HepG2 (cell line): ENCODE measurements around the gene DSTYK. TPM values are rescaled to one million over a fixed set of nuclear protein-coding genes. Genes with fewer than 3 reads are reported as not detected.

ENCODE experiments used
- CREB1 ChIP-seq, 2 experiments: fragments of 450-650 bp in 1 of 2; IDR thresholded peaks; 2 replicates each; pipeline ENCODE4 v1.6.1; 2016 to 2017; ENCODE audit warnings: control low read depth in 1 of 2, mild to moderate bottlenecking in 1 of 2, missing compliant biosample characterization in 1 of 2, missing genetic modification characterization in 1 of 2
- GFI1 ChIP-seq: sonication (generic); formaldehyde crosslinking; IDR thresholded peaks from 2 replicates; pipeline ENCODE4 v1.5.0; 2020; ENCODE audit warnings: missing genetic modification reagents, mild to moderate bottlenecking, borderline replicate concordance
- GZF1 ChIP-seq: sonication (generic); formaldehyde crosslinking; IDR thresholded peaks from 2 replicates; pipeline ENCODE4 v1.5.1; 2020; ENCODE audit warnings: mild to moderate bottlenecking, missing genetic modification reagents
- HNRNPL ChIP-seq: fragments of 200-400 bp; formaldehyde crosslinking; IDR thresholded peaks from 2 replicates; pipeline ENCODE4 v1.6.1; 2017; ENCODE audit warnings: mild to moderate bottlenecking, low read depth, low read length
- JARID2 ChIP-seq: sonication (generic); formaldehyde crosslinking; IDR thresholded peaks from 2 replicates; pipeline ENCODE4 v1.8.1; 2023; ENCODE audit warnings: missing genetic modification reagents, inconsistent platforms; ENCODE audit not compliant: insufficient replicate concordance
- JUND ChIP-seq: sonication (generic); formaldehyde crosslinking; IDR thresholded peaks from 2 replicates; pipeline ENCODE4 v1.8.0; 2022; ENCODE audit warnings: mild to moderate bottlenecking, missing genetic modification reagents
- ONECUT2 ChIP-seq: sonication (generic); formaldehyde crosslinking; IDR thresholded peaks from 2 replicates; pipeline ENCODE4 v1.4.0; 2020; ENCODE audit warnings: missing genetic modification reagents
- SAFB2 ChIP-seq: sonication (generic); formaldehyde crosslinking; IDR thresholded peaks from 2 replicates; pipeline ENCODE4 v1.5.1; 2020; ENCODE audit warnings: missing genetic modification reagents, low read depth, mild to moderate bottlenecking, borderline replicate concordance
- SNRNP70 ChIP-seq: fragments of 200-400 bp; formaldehyde crosslinking; IDR thresholded peaks from 2 replicates; pipeline ENCODE4 v1.6.1; 2017; ENCODE audit warnings: mild to moderate bottlenecking, low read depth, low read length, moderate library complexity
- ZC3H13 ChIP-seq: sonication (generic); formaldehyde crosslinking; IDR thresholded peaks from 2 replicates; pipeline ENCODE4 v1.8.1; 2023; ENCODE audit warnings: mild to moderate bottlenecking, missing genetic modification reagents, moderate library complexity
- ZEB1 ChIP-seq: IDR thresholded peaks from 2 replicates; pipeline ENCODE4 v1.6.1; 2012; ENCODE audit warnings: mild to moderate bottlenecking, low read depth, inconsistent platforms; ENCODE audit not compliant: insufficient replicate concordance
- ZFP62 ChIP-seq: sonication (generic); formaldehyde crosslinking; IDR thresholded peaks from 2 replicates; pipeline ENCODE4 v1.4.0; 2020; ENCODE audit warnings: missing genetic modification reagents
- ZNF101 ChIP-seq: sonication (generic); formaldehyde crosslinking; IDR thresholded peaks from 2 replicates; pipeline ENCODE4 v1.4.0; 2020; ENCODE audit warnings: mild to moderate bottlenecking, low read depth, missing genetic modification reagents, borderline replicate concordance
- ZNF333 ChIP-seq: sonication (generic); formaldehyde crosslinking; IDR thresholded peaks from 2 replicates; pipeline ENCODE4 v1.4.0; 2020; ENCODE audit warnings: mild to moderate bottlenecking, missing genetic modification reagents, borderline replicate concordance
- ZNF337 ChIP-seq: sonication (generic); formaldehyde crosslinking; IDR thresholded peaks from 2 replicates; pipeline ENCODE4 v1.5.1; 2020; ENCODE audit warnings: missing genetic modification reagents, low read depth, mild to moderate bottlenecking, borderline replicate concordance
- ZNF598 ChIP-seq: sonication (generic); formaldehyde crosslinking; IDR thresholded peaks from 2 replicates; pipeline ENCODE4 v1.5.1; 2020; ENCODE audit warnings: mild to moderate bottlenecking, missing genetic modification reagents, borderline replicate concordance
- ZNF616 ChIP-seq: sonication (generic); formaldehyde crosslinking; IDR thresholded peaks from 2 replicates; pipeline ENCODE4 v1.5.0; 2020; ENCODE audit warnings: low read depth, mild to moderate bottlenecking, missing genetic modification reagents
- ZNF619 ChIP-seq: sonication (generic); formaldehyde crosslinking; IDR thresholded peaks from 2 replicates; pipeline ENCODE4 v1.4.0; 2020; ENCODE audit warnings: mild to moderate bottlenecking, missing genetic modification reagents
- ZNF670 ChIP-seq: sonication (generic); formaldehyde crosslinking; IDR thresholded peaks from 2 replicates; pipeline ENCODE4 v1.8.0; 2022; ENCODE audit warnings: mild to moderate bottlenecking, missing genetic modification reagents, borderline replicate concordance
- polyA plus RNA-seq, 8 experiments: library from polyadenylated mRNA; depleted of rRNA in 3 of 8; stranded (reverse) in 7 of 8; unstranded in 1 of 8; fragments of >200 nt; fragmentation: Illumina TruSeq in 4 of 8; extraction: Trizol in 4 of 8; gene quantifications; 2 replicates each; pipeline versions ENCODE4 v1.2.1 to v1.2.3, GENCODE V29; 2011 to 2016; ENCODE audit warnings: low read depth in 4 of 8, missing spikeins in 1 of 8, mixed read lengths in 1 of 8; ENCODE audit not compliant: insufficient read depth in 1 of 8
- total RNA-seq, 5 experiments: library from RNA; depleted of rRNA; stranded (reverse); fragments of >200 nt; fragmentation: Illumina TruSeq; extraction: Trizol; gene quantifications; 2 replicates each; pipeline ENCODE4 v1.2.3, GENCODE V29; 2016; ENCODE audit warnings: low read depth in 1 of 5
- TF ChIP-seq, protein P1 (sequence below): sonication (generic); formaldehyde crosslinking; IDR thresholded peaks from 2 replicates; pipeline ENCODE4 v1.5.1; 2020; ENCODE audit warnings: mild to moderate bottlenecking, missing genetic modification reagents, borderline replicate concordance
- TF ChIP-seq, protein P2 (sequence below): IDR thresholded peaks from 2 replicates; pipeline ENCODE4 v1.6.1; 2016; ENCODE audit warnings: mild to moderate bottlenecking, missing biosample characterization, missing genetic modification reagents
- TF ChIP-seq, protein P3 (sequence below): IDR thresholded peaks from 2 replicates; pipeline ENCODE4 v1.6.1; 2016; ENCODE audit warnings: missing genetic modification reagents, missing compliant biosample characterization

The DSTYK gene
- total and polyA plus RNA-seq, 2 of the 13 experiments (the other 11 are each of a cell fraction or from before 2014, with no cell fraction given): 2.6 to 4.8 TPM

DNA sequence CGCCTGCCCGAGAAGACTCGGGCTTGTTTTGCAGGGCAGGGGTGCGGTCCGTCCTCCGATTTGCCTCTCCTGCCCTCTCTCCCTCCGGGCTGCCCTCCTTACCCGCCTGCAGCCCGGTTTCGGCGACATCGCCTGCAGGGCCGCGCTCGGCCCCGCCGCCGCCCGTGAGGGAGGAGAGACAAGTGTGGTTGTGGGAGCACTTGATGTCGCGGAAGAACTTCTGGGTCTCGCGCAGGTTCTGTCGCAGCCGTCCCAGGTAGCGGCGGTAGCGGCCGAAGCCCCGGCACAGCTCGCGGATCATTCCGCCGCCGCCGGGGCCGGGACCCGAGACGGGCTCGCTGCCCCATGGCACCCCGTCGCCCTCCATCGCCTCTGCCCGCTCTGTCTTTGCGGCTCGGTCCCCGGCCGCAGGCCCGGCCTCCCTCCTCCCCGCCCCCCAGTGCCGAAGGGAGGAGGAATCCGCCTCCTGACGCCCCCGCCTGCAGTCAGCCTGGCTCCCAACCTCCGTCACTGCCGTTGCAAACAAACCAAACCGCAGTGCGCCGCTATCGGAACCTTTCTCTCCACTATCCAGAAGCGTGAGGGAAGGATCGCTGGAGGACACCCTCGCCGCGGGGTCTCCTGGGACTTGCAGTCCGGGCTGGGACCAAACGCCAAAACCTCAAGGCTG lies at the start of gene DSTYK (continued):
- TF ChIP-seq, protein P1, sequence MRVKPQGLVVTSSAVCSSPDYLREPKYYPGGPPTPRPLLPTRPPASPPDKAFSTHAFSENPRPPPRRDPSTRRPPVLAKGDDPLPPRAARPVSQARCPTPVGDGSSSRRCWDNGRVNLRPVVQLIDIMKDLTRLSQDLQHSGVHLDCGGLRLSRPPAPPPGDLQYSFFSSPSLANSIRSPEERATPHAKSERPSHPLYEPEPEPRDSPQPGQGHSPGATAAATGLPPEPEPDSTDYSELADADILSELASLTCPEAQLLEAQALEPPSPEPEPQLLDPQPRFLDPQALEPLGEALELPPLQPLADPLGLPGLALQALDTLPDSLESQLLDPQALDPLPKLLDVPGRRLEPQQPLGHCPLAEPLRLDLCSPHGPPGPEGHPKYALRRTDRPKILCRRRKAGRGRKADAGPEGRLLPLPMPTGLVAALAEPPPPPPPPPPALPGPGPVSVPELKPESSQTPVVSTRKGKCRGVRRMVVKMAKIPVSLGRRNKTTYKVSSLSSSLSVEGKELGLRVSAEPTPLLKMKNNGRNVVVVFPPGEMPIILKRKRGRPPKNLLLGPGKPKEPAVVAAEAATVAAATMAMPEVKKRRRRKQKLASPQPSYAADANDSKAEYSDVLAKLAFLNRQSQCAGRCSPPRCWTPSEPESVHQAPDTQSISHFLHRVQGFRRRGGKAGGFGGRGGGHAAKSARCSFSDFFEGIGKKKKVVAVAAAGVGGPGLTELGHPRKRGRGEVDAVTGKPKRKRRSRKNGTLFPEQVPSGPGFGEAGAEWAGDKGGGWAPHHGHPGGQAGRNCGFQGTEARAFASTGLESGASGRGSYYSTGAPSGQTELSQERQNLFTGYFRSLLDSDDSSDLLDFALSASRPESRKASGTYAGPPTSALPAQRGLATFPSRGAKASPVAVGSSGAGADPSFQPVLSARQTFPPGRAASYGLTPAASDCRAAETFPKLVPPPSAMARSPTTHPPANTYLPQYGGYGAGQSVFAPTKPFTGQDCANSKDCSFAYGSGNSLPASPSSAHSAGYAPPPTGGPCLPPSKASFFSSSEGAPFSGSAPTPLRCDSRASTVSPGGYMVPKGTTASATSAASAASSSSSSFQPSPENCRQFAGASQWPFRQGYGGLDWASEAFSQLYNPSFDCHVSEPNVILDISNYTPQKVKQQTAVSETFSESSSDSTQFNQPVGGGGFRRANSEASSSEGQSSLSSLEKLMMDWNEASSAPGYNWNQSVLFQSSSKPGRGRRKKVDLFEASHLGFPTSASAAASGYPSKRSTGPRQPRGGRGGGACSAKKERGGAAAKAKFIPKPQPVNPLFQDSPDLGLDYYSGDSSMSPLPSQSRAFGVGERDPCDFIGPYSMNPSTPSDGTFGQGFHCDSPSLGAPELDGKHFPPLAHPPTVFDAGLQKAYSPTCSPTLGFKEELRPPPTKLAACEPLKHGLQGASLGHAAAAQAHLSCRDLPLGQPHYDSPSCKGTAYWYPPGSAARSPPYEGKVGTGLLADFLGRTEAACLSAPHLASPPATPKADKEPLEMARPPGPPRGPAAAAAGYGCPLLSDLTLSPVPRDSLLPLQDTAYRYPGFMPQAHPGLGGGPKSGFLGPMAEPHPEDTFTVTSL: peak; percentile 57; the same call in 1 of the 2 replicates
- TF ChIP-seq ZNF598 (CRISPR knock-in tag): peak; percentile 46; the same call in 1 of the 2 replicates
- TF ChIP-seq ZNF616 (CRISPR knock-in tag): peak; percentile 74; the same call in 1 of the 2 replicates
- TF ChIP-seq ZNF101 (CRISPR knock-in tag): 0 out of 2 replicates have a peak, but pooled peaks have one; percentile 31
- TF ChIP-seq ZNF333 (CRISPR knock-in tag): peak; percentile 95
- TF ChIP-seq ONECUT2 (CRISPR knock-in tag): no peak
- peak; percentile 83 for TF ChIP-seq ZC3H13
- peak; percentile 77 for TF ChIP-seq SAFB2 (CRISPR knock-in tag)
- TF ChIP-seq JARID2 (CRISPR knock-in tag): peak; percentile 42
- TF ChIP-seq JUND (CRISPR knock-in tag): 0 out of 2 replicates have a peak, but pooled peaks have one; percentile 11
- TF ChIP-seq, protein P2, sequence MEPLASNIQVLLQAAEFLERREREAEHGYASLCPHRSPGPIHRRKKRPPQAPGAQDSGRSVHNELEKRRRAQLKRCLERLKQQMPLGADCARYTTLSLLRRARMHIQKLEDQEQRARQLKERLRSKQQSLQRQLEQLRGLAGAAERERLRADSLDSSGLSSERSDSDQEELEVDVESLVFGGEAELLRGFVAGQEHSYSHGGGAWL: peak; percentile 80; the same call in 1 of the 2 replicates
- peak; percentile 90 for TF ChIP-seq ZNF670 (CRISPR knock-in tag)
- TF ChIP-seq ZFP62 (CRISPR knock-in tag): peak; percentile 43; the same call in 1 of the 2 replicates
- peak; percentile 73 for TF ChIP-seq CREB1 (IDR thresholded peaks at IDR 0.05)
- peak; percentile 87 for TF ChIP-seq CREB1 (CRISPR knock-in tag; IDR thresholded peaks at IDR 0.05)
- TF ChIP-seq HNRNPL: peak; percentile 59; the same call in 1 of the 2 replicates
- peak; percentile 73; the same call in 1 of the 2 replicates for TF ChIP-seq ZNF619 (CRISPR knock-in tag)
- TF ChIP-seq SNRNP70: no peak
- TF ChIP-seq GZF1 (CRISPR knock-in tag): peak; percentile 30; the same call in 1 of the 2 replicates
- TF ChIP-seq, protein P3, sequence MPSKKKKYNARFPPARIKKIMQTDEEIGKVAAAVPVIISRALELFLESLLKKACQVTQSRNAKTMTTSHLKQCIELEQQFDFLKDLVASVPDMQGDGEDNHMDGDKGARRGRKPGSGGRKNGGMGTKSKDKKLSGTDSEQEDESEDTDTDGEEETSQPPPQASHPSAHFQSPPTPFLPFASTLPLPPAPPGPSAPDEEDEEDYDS (CRISPR knock-in tag): peak; percentile 57; the same call in 1 of the 2 replicates
- peak; percentile 89 for TF ChIP-seq ZEB1
- peak; percentile 73 for TF ChIP-seq GFI1
- TF ChIP-seq ZNF337 (CRISPR knock-in tag): no peak
